ENCODE results near the gene TMEM120B. TPM values are rescaled to one million over a fixed set of nuclear protein-coding genes. Genes with fewer than 3 reads are reported as not detected.

TMEM120B gene
- total and polyA plus RNA-seq, 2 experiments from 2014 or later = 4.7 to 10.7 TPM

DNA sequence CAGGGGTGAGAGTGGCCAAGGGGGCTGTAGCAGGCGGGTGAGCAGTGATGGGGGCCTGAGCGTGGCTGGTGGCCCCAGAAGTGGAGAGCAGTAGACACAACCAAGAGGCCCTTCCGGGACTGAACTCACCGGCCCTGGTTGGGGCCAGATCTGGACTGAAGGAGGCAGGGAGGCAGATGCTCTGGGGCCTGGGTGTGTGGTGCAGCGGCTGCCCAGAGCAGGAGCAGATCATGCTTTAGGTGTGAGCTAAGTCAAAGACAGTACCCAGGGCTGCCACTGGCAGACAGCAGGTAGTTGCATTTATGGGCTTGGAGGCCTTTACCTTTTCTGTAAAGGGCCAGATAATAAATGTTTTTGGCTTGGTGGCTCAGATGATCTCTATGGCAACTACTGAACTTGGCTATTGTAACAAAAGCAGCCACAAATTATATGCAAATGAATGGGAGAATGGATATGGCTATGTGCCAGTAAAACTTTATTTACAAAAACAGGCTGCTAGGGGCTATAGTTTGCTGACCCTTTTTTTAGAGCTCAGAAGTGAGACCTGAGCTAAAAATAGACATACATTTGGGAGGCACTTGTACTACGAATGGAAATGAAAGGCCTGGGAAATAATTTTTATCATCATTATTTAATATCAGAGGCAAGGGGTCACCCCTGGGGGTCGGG is 116.8 kb downstream of the TMEM120B start:
- Histone ChIP-seq H3K4me3 (no peak overlapping the region), H3K36me3 (ENCODE audit: low read depth) (peaks cover 18% of the 10 kb centered on the region), H3K79me2 (ENCODE audit: insufficient read depth) (0 out of 2 replicates have a peak, but pooled peaks cover 4% of the 10 kb centered on the region), H3K4me1 (ENCODE audit: insufficient read depth) (no peaks in the 10 kb centered on the region), H3K27ac (no peak overlapping the region), H3K9ac (no peak overlapping the region), H3K9me2 (ENCODE audit: insufficient read depth) (no peaks in the 10 kb centered on the region), H3F3A (ENCODE audit: insufficient read depth) (peaks cover 27% of the 10 kb centered on the region), H3K9me3 (ENCODE audit: low read depth) (no peaks in the 10 kb centered on the region), H3K4me2 (ENCODE audit: unreplicated experiment) (no peak overlapping the region), H2AFZ (no peak overlapping the region), H4K20me1 (ENCODE audit: insufficient read depth) (no peaks in the 10 kb centered on the region), H3K27me3 (replicated peaks; ENCODE audit: insufficient read depth) (no peaks in the 10 kb centered on the region)
- TF ChIP-seq EZH2phosphoT487 (IDR thresholded peaks at IDR 0.05; ENCODE audit: insufficient read depth, low read depth) (no peak), EZH2 (IDR thresholded peaks at IDR 0.05; ENCODE audit: insufficient read depth, poor library complexity, severe bottlenecking) (no peak)
- 79 to 85% methylated on average over 7 of the region's 7 CpGs for WGBS, 2 experiments (ENCODE audit: low coverage in 1 of 2, low lambda C conversion rate in 2 of 2, missing lambda C conversion rate in 2 of 2)
- in situ Hi-C loops (cut with MboI) = no loop called here
- DNase-seq = no peak

DNA sequence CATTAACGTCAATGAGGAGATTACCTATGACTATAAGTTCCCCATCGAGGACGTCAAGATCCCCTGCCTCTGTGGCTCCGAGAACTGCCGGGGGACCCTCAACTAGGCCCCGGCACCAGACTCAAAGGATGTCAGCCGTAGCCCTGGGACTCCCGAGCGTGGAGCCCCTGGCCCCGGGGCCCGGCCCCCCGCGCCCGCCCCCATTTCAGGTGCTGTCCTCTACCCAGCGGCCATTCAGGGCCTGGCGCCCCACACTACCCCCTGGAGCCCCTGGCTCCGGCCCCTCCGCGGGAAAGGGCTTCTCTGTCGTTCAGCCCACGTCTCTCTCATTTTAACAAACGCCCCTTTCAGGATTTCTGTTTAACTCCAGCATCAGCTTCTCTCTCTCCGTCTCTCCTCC is 117.6 kb downstream of the TMEM120B start:
- Histone ChIP-seq H3K9me3 (ENCODE audit: low read depth) (no peaks in the 10 kb centered on the region), H3K27ac (no peak overlapping the region), H3K4me1 (ENCODE audit: insufficient read depth) (no peaks in the 10 kb centered on the region), H3K36me3 (ENCODE audit: low read depth) (peaks cover 14% of the 10 kb centered on the region; the same call in 1 of the 2 replicates), H2AFZ (no peak overlapping the region), H3K79me2 (ENCODE audit: insufficient read depth) (0 out of 2 replicates have a peak, but pooled peaks cover 4% of the 10 kb centered on the region), H3K4me2 (ENCODE audit: unreplicated experiment) (no peak overlapping the region), H3K4me3 (no peak overlapping the region), H3F3A (ENCODE audit: insufficient read depth) (peaks cover 27% of the 10 kb centered on the region), H3K9ac (no peak overlapping the region), H3K27me3 (replicated peaks; ENCODE audit: insufficient read depth) (no peaks in the 10 kb centered on the region), H4K20me1 (ENCODE audit: insufficient read depth) (no peaks in the 10 kb centered on the region), H3K9me2 (ENCODE audit: insufficient read depth) (no peaks in the 10 kb centered on the region)
- WGBS, 2 experiments (ENCODE audit: low coverage in 1 of 2, low lambda C conversion rate in 2 of 2, missing lambda C conversion rate in 2 of 2) = 90 to 91% methylated on average over 12 to 22 of the region's 23 CpGs
- in situ Hi-C loops (cut with MboI) = no loop called here
- no peak for DNase-seq
- no peak for TF ChIP-seq EZH2phosphoT487 (IDR thresholded peaks at IDR 0.05; ENCODE audit: insufficient read depth, low read depth)
- TF ChIP-seq EZH2 (IDR thresholded peaks at IDR 0.05; ENCODE audit: insufficient read depth, poor library complexity, severe bottlenecking) = no peak

DNA sequence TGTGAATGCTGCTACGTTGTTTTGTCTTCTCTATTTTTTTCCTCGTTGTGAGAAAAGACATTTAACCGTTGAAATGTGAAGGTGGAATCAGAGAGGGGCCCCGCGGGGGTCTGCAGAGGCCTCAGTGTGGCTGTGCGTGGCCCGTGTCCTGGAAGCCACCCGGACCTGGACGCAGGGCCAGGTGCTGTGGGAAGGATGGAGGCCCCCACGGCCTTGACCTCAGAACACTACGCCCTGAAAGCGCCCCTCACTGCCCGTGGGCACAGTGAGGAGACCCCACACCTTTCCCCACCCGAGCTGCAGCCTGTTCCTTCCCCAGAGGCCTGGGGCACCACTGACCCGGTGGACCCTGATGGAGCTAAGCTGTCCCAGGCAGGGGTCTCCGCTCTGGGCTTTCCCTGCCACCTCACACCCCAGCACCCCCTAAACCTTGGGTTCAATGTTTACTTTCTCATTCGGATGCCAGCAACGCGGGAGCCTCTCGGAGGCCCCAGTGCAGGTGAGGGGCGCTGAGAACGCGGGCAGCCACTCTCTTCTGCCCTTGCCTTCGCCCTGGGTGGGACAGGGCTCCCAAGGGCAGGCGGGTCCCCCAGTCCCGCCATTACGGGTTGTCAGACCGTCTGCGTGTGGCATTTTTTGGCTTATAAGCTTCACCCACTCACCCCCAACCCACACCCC is 118.2 kb downstream of the TMEM120B start:
- Histone ChIP-seq H3K9ac (no peak overlapping the region), H3K27me3 (replicated peaks; ENCODE audit: insufficient read depth) (no peaks in the 10 kb centered on the region), H2AFZ (no peak overlapping the region), H4K20me1 (ENCODE audit: insufficient read depth) (no peaks in the 10 kb centered on the region), H3F3A (ENCODE audit: insufficient read depth) (peaks cover 27% of the 10 kb centered on the region), H3K4me2 (ENCODE audit: unreplicated experiment) (no peak overlapping the region), H3K9me2 (ENCODE audit: insufficient read depth) (no peaks in the 10 kb centered on the region), H3K27ac (no peak overlapping the region), H3K4me1 (ENCODE audit: insufficient read depth) (no peaks in the 10 kb centered on the region), H3K4me3 (no peak overlapping the region), H3K9me3 (ENCODE audit: low read depth) (no peaks in the 10 kb centered on the region), H3K79me2 (ENCODE audit: insufficient read depth) (0 out of 2 replicates have a peak, but pooled peaks cover 4% of the 10 kb centered on the region), H3K36me3 (ENCODE audit: low read depth) (peaks cover 14% of the 10 kb centered on the region; the same call in 1 of the 2 replicates)
- no peak for DNase-seq
- WGBS, 2 experiments (ENCODE audit: low coverage in 1 of 2, low lambda C conversion rate in 2 of 2, missing lambda C conversion rate in 2 of 2) = 89% methylated on average over 25 to 29 of the region's 29 CpGs
- in situ Hi-C loops (cut with MboI) = no loop called here
- no peak for TF ChIP-seq EZH2phosphoT487 (IDR thresholded peaks at IDR 0.05; ENCODE audit: insufficient read depth, low read depth)
- no peak for TF ChIP-seq EZH2 (IDR thresholded peaks at IDR 0.05; ENCODE audit: insufficient read depth, poor library complexity, severe bottlenecking)

Other genes starting within 250 kb of the TMEM120B start
- gene KDM2B, start 131.7 kb upstream of the TMEM120B start, total RNA-seq (2014; rRNA removed; shearing (Covaris generic)) = 20.1 and 26.3 TPM in 2 replicates
- gene KDM2B, start 131.7 kb upstream of the TMEM120B start, polyA plus RNA-seq (2016; fragmentation: Nextera tagmentation; extraction: Ambion mirVana) = 8.2 and 10.6 TPM in 2 replicates
- gene ORAI1, start 86.2 kb upstream of the TMEM120B start, total RNA-seq (2014; rRNA removed; shearing (Covaris generic)) = 4.9 and 7.6 TPM in 2 replicates
- 14.2 and 16.1 TPM in 2 replicates for gene ORAI1, start 86.2 kb upstream of the TMEM120B start, polyA plus RNA-seq (2016; fragmentation: Nextera tagmentation; extraction: Ambion mirVana)
- 0.13 TPM in 1 of 2 replicates, not detected in the other for gene MORN3, start 43.1 kb upstream of the TMEM120B start, total RNA-seq (2014; rRNA removed; shearing (Covaris generic))
- gene MORN3, start 43.1 kb upstream of the TMEM120B start, polyA plus RNA-seq (2016; fragmentation: Nextera tagmentation; extraction: Ambion mirVana) = 0.58 and 0.63 TPM in 2 replicates
- 6.7 and 8.2 TPM in 2 replicates for gene RHOF, start 80.9 kb downstream of the TMEM120B start, total RNA-seq (2014; rRNA removed; shearing (Covaris generic))
- 1.5 and 2.4 TPM in 2 replicates for gene RHOF, start 80.9 kb downstream of the TMEM120B start, polyA plus RNA-seq (2016; fragmentation: Nextera tagmentation; extraction: Ambion mirVana)
- 2.0 and 2.7 TPM in 2 replicates for gene SETD1B, start 91.3 kb downstream of the TMEM120B start, total RNA-seq (2014; rRNA removed; shearing (Covaris generic))
- 1.7 and 2.0 TPM in 2 replicates for gene SETD1B, start 91.3 kb downstream of the TMEM120B start, polyA plus RNA-seq (2016; fragmentation: Nextera tagmentation; extraction: Ambion mirVana)
- gene HPD, start 146.1 kb downstream of the TMEM120B start, total RNA-seq (2014; rRNA removed; shearing (Covaris generic)) = not detected in 2 replicates
- not detected in 2 replicates for gene HPD, start 146.1 kb downstream of the TMEM120B start, polyA plus RNA-seq (2016; fragmentation: Nextera tagmentation; extraction: Ambion mirVana)
- 93.7 and 134 TPM in 2 replicates for gene PSMD9, start 176.0 kb downstream of the TMEM120B start, total RNA-seq (2014; rRNA removed; shearing (Covaris generic))
- 129 and 141 TPM in 2 replicates for gene PSMD9, start 176.0 kb downstream of the TMEM120B start, polyA plus RNA-seq (2016; fragmentation: Nextera tagmentation; extraction: Ambion mirVana)
- 1.6 and 4.4 TPM in 2 replicates for gene CFAP251, start 205.8 kb downstream of the TMEM120B start, total RNA-seq (2014; rRNA removed; shearing (Covaris generic))
- 0.46 and 0.58 TPM in 2 replicates for gene CFAP251, start 205.8 kb downstream of the TMEM120B start, polyA plus RNA-seq (2016; fragmentation: Nextera tagmentation; extraction: Ambion mirVana)